Mammary epithelial cell (primary cell): ENCODE measurements around the gene NUP188.

Experiments used
- EZH2 ChIP-seq: IDR thresholded peaks from 2 replicates; pipeline ENCODE4 v1.6.1; 2012; ENCODE audit warnings: low read length, inconsistent platforms, borderline replicate concordance
- TF ChIP-seq, protein P1 (sequence below), 2 donors: IDR thresholded peaks in 1 of 2; conservative IDR thresholded peaks in 1 of 2; 2 replicates each; pipeline ENCODE4 v1.5.1; 2011 to 2012; ENCODE audit warnings: inconsistent platforms in 2 of 2, low read length in 2 of 2, mild to moderate bottlenecking in 2 of 2, control low read depth in 1 of 2, low read depth in 1 of 2; ENCODE audit not compliant: insufficient read depth in 1 of 2; ENCODE audit errors: extremely low read depth in 1 of 2

DNA sequence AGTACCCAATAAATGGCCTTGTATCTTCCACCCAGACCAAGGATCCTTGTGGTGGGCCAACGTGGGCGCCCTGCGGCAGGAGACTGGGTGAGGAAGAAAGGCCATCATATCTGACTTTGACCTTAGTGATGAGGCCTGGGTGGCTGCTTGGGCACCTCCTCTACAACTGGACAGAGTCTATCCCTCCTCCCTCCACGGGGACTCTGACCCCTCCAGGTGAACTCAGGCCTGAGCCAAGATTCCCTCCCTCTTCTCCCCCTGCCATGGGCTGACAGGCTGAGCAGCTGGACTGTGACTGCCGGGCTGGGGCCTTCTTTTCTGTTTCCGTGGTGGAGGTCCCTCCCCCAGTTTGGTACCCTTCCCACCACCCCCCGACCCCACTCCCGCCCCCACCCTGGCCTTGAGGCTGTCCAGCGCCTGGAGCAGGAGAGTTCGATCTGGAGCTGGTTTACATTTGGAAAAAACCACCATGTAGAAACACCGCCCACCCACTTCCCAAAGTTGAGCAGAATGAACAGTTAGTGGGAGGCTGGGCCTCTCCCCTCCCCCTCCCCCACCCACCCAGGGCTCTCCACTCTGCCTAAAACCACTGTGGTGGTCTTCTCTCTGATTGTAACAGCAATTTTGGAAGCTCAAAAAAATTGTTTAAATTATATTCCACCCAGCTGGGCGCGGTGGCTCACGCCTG, 28.0 kb upstream of the NUP188 start:
- TF ChIP-seq, protein P1, sequence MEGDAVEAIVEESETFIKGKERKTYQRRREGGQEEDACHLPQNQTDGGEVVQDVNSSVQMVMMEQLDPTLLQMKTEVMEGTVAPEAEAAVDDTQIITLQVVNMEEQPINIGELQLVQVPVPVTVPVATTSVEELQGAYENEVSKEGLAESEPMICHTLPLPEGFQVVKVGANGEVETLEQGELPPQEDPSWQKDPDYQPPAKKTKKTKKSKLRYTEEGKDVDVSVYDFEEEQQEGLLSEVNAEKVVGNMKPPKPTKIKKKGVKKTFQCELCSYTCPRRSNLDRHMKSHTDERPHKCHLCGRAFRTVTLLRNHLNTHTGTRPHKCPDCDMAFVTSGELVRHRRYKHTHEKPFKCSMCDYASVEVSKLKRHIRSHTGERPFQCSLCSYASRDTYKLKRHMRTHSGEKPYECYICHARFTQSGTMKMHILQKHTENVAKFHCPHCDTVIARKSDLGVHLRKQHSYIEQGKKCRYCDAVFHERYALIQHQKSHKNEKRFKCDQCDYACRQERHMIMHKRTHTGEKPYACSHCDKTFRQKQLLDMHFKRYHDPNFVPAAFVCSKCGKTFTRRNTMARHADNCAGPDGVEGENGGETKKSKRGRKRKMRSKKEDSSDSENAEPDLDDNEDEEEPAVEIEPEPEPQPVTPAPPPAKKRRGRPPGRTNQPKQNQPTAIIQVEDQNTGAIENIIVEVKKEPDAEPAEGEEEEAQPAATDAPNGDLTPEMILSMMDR (conservative IDR thresholded peaks at IDR 0.05 in 1 of 2, IDR thresholded peaks at IDR 0.05 in 1 of 2; ENCODE audit: extremely low read depth in 1 of 2, insufficient read depth in 1 of 2, low read depth in 1 of 2, low read length in 2 of 2), result no peak
- TF ChIP-seq EZH2, result no peak
